ENCODE results near the gene FADS2.

GRCh38 chr11:61866958-61867343, 38.9 kb downstream of the FADS2 start:
- TF ChIP-seq, protein P1, sequence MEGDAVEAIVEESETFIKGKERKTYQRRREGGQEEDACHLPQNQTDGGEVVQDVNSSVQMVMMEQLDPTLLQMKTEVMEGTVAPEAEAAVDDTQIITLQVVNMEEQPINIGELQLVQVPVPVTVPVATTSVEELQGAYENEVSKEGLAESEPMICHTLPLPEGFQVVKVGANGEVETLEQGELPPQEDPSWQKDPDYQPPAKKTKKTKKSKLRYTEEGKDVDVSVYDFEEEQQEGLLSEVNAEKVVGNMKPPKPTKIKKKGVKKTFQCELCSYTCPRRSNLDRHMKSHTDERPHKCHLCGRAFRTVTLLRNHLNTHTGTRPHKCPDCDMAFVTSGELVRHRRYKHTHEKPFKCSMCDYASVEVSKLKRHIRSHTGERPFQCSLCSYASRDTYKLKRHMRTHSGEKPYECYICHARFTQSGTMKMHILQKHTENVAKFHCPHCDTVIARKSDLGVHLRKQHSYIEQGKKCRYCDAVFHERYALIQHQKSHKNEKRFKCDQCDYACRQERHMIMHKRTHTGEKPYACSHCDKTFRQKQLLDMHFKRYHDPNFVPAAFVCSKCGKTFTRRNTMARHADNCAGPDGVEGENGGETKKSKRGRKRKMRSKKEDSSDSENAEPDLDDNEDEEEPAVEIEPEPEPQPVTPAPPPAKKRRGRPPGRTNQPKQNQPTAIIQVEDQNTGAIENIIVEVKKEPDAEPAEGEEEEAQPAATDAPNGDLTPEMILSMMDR (conservative IDR thresholded peaks at IDR 0.05 in 1 of 2, IDR thresholded peaks at IDR 0.05 in 1 of 2; ENCODE audit: extremely low read depth in 1 of 2, insufficient read depth in 1 of 2, low read depth in 1 of 2, low read length in 2 of 2), result no peak
- no peak for TF ChIP-seq EZH2 (IDR thresholded peaks at IDR 0.05; ENCODE audit: borderline replicate concordance, low read length)
